Mammary microvascular endothelial cell (primary cell): ENCODE data around the gene TAF6. TPM values are rescaled to one million over a fixed set of nuclear protein-coding genes. Genes with fewer than 3 reads are reported as not detected.

ENCODE experiments used
- total RNA-seq: library from RNA; depleted of rRNA; stranded (reverse); fragments of >200 nt; gene quantifications from 2 replicates; pipeline ENCODE4 v1.2.3, GENCODE V29; 2015

Gene TAF6
- 56.0 and 63.9 TPM in 2 replicates for total RNA-seq

DNA sequence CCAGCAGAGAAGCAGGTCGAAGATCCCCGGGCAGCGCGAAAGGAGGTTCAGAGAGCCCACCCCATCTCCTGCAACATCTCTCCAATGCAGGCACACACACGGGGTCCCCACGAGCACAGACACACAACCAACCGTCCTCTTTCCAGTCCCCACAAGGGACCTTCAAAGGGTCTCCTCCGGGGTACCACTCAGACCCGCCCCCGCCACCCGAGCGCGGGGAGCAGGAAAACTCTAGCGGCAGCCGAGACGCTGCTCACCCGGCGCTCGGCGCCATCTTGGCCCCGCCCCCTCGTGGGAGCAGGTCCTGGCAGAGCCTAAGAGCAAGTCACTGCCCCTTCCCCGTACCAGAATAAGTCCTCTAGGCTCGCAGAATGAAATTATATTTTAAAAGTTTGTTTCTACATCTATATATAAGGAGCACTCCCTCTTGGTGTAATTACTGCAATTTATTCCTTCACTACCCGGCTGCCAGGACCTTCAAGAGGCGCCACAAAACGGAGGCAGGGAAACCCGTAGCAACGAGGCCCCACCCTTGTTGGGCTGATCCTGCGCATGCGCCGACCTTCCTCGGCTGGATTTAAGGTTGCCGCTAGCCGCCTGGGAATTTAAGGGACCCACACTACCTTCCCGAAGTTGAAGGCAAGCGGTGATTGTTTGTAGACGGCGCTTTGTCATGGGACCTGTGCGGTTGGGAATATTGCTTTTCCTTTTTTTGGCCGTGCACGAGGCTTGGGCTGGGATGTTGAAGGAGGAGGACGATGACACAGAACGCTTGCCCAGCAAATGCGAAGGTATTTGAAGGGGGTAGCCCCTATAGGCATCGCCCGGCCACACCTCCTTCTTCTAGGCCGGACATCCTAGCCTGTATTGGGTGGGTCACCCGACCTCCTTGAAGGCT is at the start of gene TAF6, which contains the start of gene CNPY4:
Gene TAF6, minus strand, starts transcription at position 287 of the 898 bp plus-strand sequence. CDS start 5,149 bp downstream, outside the sequence.
Gene CNPY4, plus strand, starts transcription at position 563 of the 898 bp plus-strand sequence. Its CDS starts 111 bp downstream, at position 674.

DNA sequence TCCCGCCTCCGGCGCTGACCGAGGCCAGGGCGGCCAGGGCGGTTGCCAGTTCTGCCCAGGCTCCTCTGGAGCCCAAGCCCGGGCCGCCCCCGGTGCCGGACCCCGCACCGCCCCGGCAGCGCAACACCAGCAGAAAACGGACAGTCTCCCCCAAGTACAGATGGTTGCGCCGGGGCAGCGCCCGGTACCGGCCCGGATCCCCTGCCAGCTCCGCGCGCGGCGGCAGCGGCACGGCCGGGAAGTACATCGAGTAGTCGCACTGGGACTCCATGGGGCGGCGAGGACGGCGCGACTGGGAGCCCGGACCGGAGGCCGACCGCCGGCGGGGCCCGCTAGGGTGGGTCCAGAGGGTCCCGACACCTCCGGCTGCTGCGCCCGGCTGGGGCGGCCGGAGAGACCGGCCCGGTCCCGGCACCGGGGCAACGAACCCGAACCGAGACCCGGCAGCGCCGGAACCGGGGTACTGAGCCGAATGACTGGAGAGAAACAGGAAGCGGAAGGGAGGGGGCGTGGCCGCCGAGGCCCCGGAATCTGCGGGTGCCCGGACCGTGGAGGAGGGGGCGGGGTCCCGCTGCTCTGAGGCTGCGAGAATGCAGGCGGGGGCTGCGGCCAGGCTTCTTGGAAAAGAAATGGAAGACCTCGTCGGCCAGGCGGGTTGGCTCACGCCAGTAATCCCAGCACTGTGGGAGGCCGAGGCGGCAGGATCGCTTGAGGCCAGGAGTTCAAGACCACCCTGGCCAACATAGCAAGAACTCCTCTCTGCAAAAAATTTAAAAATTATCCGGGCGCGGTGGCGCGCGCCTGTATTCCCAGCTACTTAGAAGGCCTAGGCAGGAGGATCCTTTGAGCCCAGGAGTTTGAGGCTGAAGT is 39.3 kb upstream of the TAF6 start, which contains the start of gene TRAPPC14:
Gene TRAPPC14, minus strand, starts transcription at position 495 of the 870 bp plus-strand sequence. Its CDS starts 224 bp downstream, at position 271.

DNA sequence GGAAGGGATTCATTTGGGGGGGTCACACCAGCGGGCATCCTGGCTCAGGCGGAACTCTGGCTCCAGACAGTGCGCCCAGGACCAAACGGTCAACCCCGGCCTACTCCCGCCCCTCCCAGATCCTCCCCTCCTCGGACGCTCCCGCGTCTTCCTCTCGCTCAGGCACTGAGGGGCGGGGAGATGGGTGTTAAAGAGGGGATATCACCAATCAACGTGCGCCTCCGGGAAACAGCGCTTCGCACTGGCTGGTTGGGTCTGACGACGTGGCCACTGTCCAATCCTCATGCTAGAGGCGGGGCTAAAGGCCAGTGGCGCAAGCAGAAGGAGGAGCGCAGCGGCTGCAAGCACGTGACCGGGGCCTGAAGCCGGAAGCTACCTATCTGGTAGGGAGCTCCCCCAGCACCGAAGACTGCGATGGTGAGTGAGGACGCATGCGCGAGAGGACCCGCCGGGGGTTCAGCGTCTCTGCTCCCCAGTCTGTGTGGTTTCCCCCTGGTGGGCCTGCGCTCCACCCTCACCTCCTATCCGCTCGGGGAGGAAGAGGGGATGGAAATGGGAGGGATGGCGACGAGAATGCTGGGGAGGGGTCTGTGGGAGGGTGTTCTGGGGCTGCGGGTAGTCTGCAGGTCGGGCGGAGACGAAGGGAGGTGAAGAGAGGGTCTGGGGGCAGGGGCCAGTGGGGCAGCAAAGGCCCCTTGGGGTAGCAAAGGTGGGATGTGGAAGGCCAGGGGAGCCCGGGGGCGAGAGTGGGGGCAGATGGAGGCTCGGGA is 29.6 kb upstream of the TAF6 start, which contains the start of gene LAMTOR4:
Gene LAMTOR4, plus strand, starts transcription at position 360 of the 770 bp plus-strand sequence. Its CDS starts 55 bp downstream, at position 415.

GRCh38 chr7:100126931-100127865 is 8.0 kb upstream of the TAF6 start, which contains the start of gene MBLAC1:
Gene MBLAC1, plus strand, starts transcription at chr7:100126967. Its CDS starts 429 bp downstream, at chr7:100127396.

GRCh38 chr7:100101016-100101862 is 17.9 kb downstream of the TAF6 start, which contains the start of the genes AP4M1 and MCM7:
Gene AP4M1, plus strand, starts transcription at chr7:100101643. Its CDS starts 72 bp downstream, at chr7:100101715.
Gene MCM7, minus strand, starts transcription at chr7:100101397. Its CDS starts 103 bp downstream, at chr7:100101294.

GRCh38 chr7:100088621-100089457 is 30.3 kb downstream of the TAF6 start, which contains the start of gene COPS6:
Gene COPS6, plus strand, starts transcription at chr7:100088969. Its CDS starts 22 bp downstream, at chr7:100088991.

DNA sequence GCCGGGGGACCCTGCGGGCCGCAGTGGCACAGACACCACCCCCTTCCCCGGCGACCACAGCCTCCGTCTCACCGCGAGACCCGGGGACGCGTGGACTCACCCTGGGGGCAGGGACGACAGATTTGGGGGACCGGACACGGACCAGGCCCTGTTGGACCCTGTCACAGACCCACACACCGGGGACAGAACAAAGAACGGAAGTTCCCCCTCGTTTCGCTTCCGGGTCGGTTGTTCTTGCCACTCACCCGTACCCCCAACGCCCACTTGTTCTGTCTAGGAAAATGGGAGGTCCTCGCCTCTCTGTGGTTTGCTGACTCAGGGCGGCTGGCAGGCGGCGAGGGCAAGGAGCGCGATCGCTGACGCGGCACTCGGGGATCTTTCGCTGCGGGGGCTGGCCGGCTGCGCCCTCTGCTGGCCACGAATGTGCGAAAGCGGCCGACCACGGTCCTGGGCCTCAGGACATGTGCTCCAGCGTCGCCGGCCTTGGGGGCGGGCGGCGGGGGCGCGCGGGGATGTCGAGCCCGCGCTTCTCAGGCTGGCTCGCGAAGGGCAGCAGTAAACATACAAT is 37.5 kb downstream of the TAF6 start, which contains the start of gene ZNF3:
Gene ZNF3, minus strand, starts transcription at position 189 of the 568 bp plus-strand sequence. CDS start 4,366 bp downstream, outside the sequence.

Other genes with a start within 250 kb of the TAF6 start
- gene OR2AE1, start 242.3 kb downstream of the TAF6 start, total RNA-seq = not detected in 2 replicates
- 24.0 and 25.8 TPM in 2 replicates for gene TRIM4, start 199.8 kb downstream of the TAF6 start, total RNA-seq
- gene GJC3, start 189.7 kb downstream of the TAF6 start, total RNA-seq = not detected in 2 replicates
- not detected in 2 replicates for gene AZGP1, start 143.3 kb downstream of the TAF6 start, total RNA-seq
- 11.3 and 13.6 TPM in 2 replicates for gene ZKSCAN1, start 103.8 kb downstream of the TAF6 start, total RNA-seq
- 6.1 and 8.3 TPM in 2 replicates for gene ZSCAN21, start 69.6 kb downstream of the TAF6 start, total RNA-seq
- 19.1 and 21.1 TPM in 2 replicates for gene ZNF3, start 37.6 kb downstream of the TAF6 start, total RNA-seq
- 102 and 125 TPM in 2 replicates for gene COPS6, start 30.4 kb downstream of the TAF6 start, total RNA-seq
- 149 and 155 TPM in 2 replicates for gene MCM7, start 18.0 kb downstream of the TAF6 start, total RNA-seq
- gene AP4M1, start 17.7 kb downstream of the TAF6 start, total RNA-seq = 16.1 and 18.5 TPM in 2 replicates
- gene CNPY4, start 276 bp upstream of the TAF6 start, total RNA-seq = 23.8 and 25.7 TPM in 2 replicates
- 4.7 and 5.0 TPM in 2 replicates for gene MBLAC1, start 7.6 kb upstream of the TAF6 start, total RNA-seq
- 184 and 224 TPM in 2 replicates for gene LAMTOR4, start 29.6 kb upstream of the TAF6 start, total RNA-seq
- gene TRAPPC14, start 39.4 kb upstream of the TAF6 start, total RNA-seq = 4.7 and 6.3 TPM in 2 replicates
- 2.7 and 3.9 TPM in 2 replicates for gene GAL3ST4, start 49.3 kb upstream of the TAF6 start, total RNA-seq
- gene GPC2, start 58.0 kb upstream of the TAF6 start, total RNA-seq = 0.89 and 1.00 TPM in 2 replicates
- 0.10 and 0.13 TPM in 2 replicates for gene STAG3, start 58.6 kb upstream of the TAF6 start, total RNA-seq
- gene PVRIG, start 100.6 kb upstream of the TAF6 start, total RNA-seq = not detected in 2 replicates
- gene SPDYE3, start 188.3 kb upstream of the TAF6 start, total RNA-seq = 0.05 TPM in 1 of 2 replicates, not detected in the other
- 14.1 and 18.6 TPM in 2 replicates for gene PILRB, start 238.8 kb upstream of the TAF6 start, total RNA-seq